Mammary epithelial cell (primary cell): Measurements from ENCODE around the gene SART1.

Experiments used
- EZH2 ChIP-seq: IDR thresholded peaks from 2 replicates; pipeline ENCODE4 v1.6.1; 2012; ENCODE audit warnings: low read length, inconsistent platforms, borderline replicate concordance
- TF ChIP-seq, protein P1 (sequence below), 2 donors: IDR thresholded peaks in 1 of 2; conservative IDR thresholded peaks in 1 of 2; 2 replicates each; pipeline ENCODE4 v1.5.1; 2011 to 2012; ENCODE audit warnings: inconsistent platforms in 2 of 2, low read length in 2 of 2, mild to moderate bottlenecking in 2 of 2, control low read depth in 1 of 2, low read depth in 1 of 2; ENCODE audit not compliant: insufficient read depth in 1 of 2; ENCODE audit errors: extremely low read depth in 1 of 2

DNA sequence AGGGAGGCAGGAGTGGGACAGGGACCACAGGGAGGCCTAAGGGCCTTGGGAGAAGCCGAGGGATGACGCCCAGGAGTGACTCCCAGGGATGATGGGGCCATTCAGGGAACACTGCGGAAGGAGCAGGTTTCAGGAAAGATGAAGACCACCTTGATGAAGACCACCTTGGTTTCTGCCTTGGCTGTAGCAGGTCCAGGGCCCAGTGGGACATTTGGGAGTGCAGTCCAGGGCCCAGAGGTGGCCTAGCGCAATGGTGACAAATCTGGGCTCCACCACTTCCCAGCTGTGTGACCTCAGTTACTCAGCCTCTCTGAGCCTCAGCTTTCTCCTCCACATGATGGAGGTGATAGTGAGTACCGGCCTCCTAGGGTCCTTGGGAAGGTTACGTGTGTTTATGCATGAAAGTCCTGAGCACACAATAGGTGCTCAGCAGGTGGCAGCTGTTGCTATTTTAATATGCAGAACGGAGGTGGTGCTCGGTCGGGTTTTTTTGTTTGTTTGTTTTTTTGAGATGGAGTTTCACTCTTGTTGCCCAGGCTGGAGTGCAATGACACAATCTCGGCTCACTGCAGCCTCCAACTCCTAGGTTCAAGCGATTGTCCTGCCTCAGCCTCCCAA, 15.5 kb upstream of the SART1 start:
- TF ChIP-seq, protein P1, sequence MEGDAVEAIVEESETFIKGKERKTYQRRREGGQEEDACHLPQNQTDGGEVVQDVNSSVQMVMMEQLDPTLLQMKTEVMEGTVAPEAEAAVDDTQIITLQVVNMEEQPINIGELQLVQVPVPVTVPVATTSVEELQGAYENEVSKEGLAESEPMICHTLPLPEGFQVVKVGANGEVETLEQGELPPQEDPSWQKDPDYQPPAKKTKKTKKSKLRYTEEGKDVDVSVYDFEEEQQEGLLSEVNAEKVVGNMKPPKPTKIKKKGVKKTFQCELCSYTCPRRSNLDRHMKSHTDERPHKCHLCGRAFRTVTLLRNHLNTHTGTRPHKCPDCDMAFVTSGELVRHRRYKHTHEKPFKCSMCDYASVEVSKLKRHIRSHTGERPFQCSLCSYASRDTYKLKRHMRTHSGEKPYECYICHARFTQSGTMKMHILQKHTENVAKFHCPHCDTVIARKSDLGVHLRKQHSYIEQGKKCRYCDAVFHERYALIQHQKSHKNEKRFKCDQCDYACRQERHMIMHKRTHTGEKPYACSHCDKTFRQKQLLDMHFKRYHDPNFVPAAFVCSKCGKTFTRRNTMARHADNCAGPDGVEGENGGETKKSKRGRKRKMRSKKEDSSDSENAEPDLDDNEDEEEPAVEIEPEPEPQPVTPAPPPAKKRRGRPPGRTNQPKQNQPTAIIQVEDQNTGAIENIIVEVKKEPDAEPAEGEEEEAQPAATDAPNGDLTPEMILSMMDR (conservative IDR thresholded peaks at IDR 0.05 in 1 of 2, IDR thresholded peaks at IDR 0.05 in 1 of 2; ENCODE audit: extremely low read depth in 1 of 2, insufficient read depth in 1 of 2, low read depth in 1 of 2, low read length in 2 of 2): no peak
- no peak for TF ChIP-seq EZH2
